HG02642 (cell line): Measurements from ENCODE around the gene ORAI3.
"Not testable (repeated sequence)": the region's sequence is repeated elsewhere in the genome, so short reads cannot be mapped to it uniquely, and the experiment has no call there.

Experiments
- ATAC-seq: cut with Tn5 transposase; IDR thresholded peaks from one replicate; pipeline ENCODE4 v1.9.1; 2021; ENCODE audit warnings: mild to moderate bottlenecking; ENCODE audit not compliant: unreplicated experiment, poor library complexity

ORAI3 gene

GRCh38 chr16:30923554-30924075 is 25.3 kb upstream of the ORAI3 start, which contains the start of gene FBXL19:
TSS of gene FBXL19 (plus strand) at chr16:30923572. CDS start at chr16:30925755, 2,183 bp downstream.
- no peak for ATAC-seq

- no peak for ATAC-seq
Observed at GRCh38 chr16:30924076-30924912, 24.6 kb upstream of the ORAI3 start.

- ATAC-seq, result no peak
Observed at GRCh38 chr16:30924913-30925631, 23.8 kb upstream of the ORAI3 start.

- no peak for ATAC-seq
Observed at GRCh38 chr16:30925632-30925987, 23.3 kb upstream of the ORAI3 start.

DNA sequence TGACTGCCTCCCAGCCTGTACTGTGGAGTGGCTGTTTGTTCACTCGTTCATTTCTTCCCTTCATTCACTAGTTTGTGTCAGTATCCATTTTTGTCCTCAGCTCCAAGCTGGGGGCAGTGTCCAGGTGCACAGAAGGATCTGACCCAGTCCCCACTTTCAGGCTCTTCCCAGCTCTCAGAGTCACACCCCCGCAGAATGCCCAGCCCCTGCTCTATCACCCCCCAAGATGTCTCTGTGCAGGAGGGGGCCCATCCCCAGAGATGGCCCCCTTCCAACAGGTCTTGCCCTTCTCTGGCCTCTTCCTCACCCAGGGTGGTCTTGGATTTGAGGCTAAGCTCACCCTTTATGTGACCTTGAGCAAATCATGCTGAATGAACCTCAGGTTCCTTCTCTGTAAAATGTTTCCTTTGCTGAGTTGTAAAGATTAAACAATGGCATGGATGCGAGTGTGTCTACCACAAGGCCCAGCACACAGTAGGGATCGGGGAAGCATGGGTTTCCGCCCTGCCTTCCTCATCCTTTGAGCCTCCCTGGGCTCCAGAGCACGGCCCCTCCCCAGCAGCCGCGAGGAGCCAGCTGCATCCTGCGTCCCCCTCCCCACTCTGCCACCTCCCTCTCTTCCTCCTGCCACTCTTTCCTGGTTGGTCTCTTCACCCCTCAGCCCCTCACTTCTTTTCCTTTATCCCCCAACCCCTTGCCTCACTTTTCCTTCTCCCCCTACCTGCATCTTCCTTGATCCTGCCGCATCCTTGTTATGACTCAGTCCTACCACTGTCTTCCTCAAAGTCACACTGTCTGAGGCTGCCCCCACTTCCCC is 22.7 kb upstream of the ORAI3 start:
- no peak for ATAC-seq

- ATAC-seq, result no peak
Observed at GRCh38 chr16:30926937-30927788, 21.7 kb upstream of the ORAI3 start.

DNA sequence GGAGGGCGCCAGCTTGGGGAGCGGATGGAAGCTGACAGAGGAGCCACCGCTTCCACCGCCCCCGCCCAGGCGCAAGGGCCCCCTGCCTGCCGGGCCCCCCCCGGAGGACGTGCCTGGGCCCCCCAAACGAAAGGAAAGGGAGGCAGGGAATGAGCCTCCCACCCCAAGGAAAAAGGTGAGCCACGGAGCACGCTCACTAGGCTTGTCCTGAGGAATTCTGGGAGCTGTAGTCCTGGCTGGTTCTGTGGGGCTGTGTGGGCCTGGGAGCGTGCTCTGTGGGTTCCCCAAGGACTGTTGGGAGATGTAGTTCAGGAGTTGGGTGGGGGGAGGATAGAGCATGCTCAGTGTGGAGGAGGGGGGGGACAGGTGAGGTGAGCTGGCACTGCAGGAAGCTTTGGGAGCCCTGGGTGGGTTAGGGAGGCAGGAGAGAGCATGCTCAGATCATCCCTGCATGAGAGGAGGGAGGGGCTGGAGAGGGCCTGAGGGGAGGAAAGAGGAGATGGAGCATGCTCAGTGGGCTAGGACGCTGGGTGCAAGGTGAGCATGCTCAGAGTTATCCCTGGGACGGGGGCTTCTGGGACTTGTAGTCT is 21.0 kb upstream of the ORAI3 start:
- no peak for ATAC-seq

- no peak for ATAC-seq
Observed at GRCh38 chr16:30928390-30928789, 20.5 kb upstream of the ORAI3 start.

DNA sequence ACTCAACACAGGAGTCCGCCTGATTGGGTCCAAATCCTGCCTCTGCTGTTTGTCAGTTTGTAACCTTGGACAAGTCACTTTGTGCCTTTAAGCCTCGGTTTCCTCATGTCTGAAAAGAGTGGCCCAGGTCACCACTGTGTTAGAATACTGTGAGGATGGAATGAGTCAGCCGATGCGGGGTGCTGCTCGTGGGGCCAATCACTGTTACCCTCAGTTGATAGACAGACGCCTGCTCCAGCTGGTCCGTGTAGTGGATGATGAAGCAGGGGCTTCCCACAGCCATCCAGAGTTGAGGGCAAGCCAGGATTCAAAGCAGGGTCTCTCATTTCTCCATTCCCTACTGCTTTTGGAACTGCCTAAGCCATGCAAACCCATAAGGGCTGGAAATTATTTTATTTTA is 19.7 kb upstream of the ORAI3 start:
- ATAC-seq, result no peak

DNA sequence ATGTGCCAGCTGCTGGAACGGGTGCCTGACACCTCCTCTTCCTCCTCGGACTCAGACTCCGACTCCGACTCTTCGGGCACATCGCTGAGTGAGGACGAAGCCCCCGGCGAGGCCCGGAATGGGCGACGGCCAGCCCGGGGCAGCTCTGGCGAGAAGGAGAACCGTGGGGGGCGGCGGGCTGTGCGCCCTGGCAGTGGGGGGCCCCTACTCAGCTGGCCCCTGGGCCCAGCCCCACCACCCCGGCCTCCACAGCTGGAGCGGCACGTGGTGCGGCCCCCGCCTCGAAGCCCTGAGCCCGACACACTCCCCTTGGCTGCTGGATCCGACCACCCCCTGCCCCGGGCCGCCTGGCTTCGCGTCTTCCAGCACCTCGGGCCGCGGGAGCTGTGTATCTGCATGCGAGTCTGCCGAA is 18.7 kb upstream of the ORAI3 start:
- ATAC-seq, result no peak

- ATAC-seq, result no peak
Observed at GRCh38 chr16:30931068-30931650, 17.7 kb upstream of the ORAI3 start.

DNA sequence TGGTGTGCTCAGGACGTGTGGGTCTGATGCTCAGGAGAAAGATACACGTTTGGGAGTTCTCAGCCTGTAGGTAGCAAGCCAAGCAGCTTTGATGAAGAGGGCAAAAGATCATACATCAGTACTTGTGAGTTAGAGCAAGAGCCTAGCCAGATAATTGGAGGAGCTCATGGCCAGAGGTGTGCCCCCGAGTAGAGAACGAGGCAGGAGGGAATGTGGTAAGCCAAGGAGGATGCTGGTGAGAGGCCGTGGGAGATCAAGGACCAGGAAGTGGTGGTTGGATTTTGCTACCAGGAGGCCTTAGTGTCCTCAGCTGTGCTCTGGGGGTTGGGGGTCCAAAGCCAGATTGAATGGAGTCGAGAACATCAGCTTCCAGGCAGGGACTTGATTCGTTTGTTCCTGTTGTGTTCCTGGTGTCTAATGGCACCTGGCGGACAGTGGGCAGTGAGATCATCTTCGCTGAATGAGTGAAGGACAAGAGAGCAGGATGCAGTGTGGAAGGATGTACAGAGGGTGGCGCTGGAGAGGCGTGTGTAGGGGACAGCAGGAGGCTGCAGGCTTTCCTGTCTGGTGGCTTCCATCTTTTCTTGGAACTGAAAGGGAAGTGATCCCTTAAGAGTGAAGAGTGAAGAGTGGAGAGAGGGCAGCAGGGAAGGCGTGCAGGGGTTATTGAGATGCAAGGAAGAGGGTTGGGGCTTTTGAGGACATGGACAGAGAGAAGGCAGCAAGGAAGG is 13.9 kb upstream of the ORAI3 start:
- ATAC-seq, result no peak

DNA sequence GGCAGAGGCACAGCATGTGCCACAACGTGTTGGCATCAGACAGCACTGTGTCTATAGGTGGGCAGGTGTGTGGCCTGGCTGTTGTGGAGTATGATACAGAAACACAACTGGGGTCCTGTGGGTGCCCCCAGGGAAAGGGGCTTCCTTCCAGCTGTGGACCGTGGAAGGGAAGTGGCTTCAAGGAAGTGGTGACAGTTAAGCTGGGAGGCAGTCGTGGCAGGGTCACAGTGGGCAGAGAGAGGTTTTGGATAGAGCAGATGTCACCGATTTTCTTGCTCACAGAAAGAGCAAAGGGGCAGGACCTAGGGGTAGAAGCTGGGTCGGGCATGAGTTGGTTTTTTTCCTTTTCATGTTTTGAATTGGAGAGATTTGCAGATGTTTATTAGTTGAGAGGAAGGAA is 11.2 kb upstream of the ORAI3 start:
- ATAC-seq, result no peak

DNA sequence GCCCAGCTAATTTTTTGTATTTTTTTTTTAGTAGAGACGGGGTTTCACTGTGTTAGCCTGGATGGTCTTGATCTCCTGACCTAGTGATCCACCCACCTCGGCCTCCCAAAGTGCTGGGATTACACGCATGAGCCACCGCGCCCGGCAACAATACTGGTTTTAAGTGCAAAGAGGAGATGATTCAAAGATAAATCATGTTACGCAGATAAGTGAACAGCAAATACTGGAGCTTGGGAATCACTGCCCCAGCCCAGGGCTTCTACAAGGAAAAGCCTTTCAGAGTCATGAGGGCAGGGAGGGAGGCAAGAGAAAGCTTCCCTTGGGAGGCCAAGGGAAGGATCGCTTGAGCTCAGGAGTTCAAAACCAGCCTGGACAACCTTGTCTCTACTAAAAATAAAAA is 9.3 kb upstream of the ORAI3 start:
- ATAC-seq, result not testable (repeated sequence)

- peak; percentile 84 for ATAC-seq
Observed at GRCh38 chr16:30941600-30942425, 7.1 kb upstream of the ORAI3 start.

DNA sequence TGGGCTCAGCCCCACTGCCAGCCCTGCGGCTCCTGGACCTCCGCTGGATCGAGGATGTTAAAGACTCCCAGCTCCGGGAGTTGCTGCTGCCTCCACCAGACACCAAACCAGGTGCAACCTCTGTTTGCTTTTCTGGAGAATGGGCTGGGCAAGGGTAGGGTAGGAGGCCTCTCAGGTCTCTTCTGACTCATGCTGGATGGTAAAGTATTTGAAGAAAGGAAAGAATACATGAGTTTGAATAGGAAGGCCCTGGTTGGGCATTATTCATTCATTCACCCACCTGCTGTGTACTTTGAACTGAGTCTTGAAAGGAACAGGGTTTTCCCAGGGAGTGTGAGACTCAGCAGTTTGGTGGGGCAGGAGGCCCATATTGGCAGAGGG is 6.5 kb upstream of the ORAI3 start:
- ATAC-seq, result no peak

DNA sequence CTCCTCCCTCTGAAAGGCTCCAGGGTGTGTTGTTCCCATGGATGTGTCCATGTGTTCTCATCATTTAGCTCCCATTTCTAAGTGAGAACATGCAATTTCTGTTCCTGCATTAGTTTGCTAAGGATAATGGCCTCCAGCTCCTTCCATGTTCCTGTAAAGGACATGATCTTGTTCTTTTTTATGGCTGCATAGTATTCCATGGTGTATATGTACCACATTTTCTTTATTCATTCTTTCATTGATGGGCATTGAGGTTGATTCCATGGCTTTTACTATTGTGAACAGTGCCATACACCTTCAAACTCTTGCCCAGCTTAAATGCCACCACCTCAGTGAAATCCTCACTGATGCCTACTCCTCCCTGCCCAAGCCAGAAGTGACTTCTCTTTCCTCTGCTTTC is 4.5 kb upstream of the ORAI3 start:
- no peak for ATAC-seq
